HCT116 (cell line): Measurements from ENCODE around the gene TTC23.

Source experiments
- CEBPB ChIP-seq: IDR thresholded peaks from 2 replicates; pipeline ENCODE4 v1.6.1; 2012; ENCODE audit warnings: low read depth
- CTCF ChIP-seq, 3 experiments: fragments of 200-600 bp in 1 of 3; sonication (generic) in 1 of 3; IDR thresholded peaks in 2 of 3; conservative IDR thresholded peaks in 1 of 3; 2 replicates each; pipeline ENCODE4 v1.5.1; 2012 to 2017; ENCODE audit warnings: low read depth in 2 of 3, low read length in 2 of 3, antibody characterized with exemption in 1 of 3, borderline replicate concordance in 1 of 3, control low read depth in 1 of 3, mild to moderate bottlenecking in 1 of 3, mixed read lengths in 1 of 3, mixed run types in 1 of 3, moderate library complexity in 1 of 3; ENCODE audit not compliant: insufficient read depth in 1 of 3
- ELF1 ChIP-seq: IDR thresholded peaks from 2 replicates; pipeline ENCODE4 v1.6.1; 2012; ENCODE audit warnings: low read depth, borderline replicate concordance
- EZH2 ChIP-seq: fragments of 200-600 bp; sonication (generic); IDR thresholded peaks from 2 replicates; pipeline ENCODE4 v1.6.1; 2017; ENCODE audit warnings: antibody characterized with exemption, mixed run types
- EZH2phosphoT487 ChIP-seq: fragments of 200-600 bp; IDR thresholded peaks from 2 replicates; pipeline ENCODE4 v1.6.1; 2018; ENCODE audit warnings: antibody characterized with exemption, borderline replicate concordance
- POLR2A ChIP-seq: IDR thresholded peaks from 2 replicates; pipeline ENCODE4 v1.7.0; 2011; ENCODE audit warnings: borderline replicate concordance; ENCODE audit not compliant: insufficient read depth, insufficient read length; ENCODE audit errors: extremely low read depth
- SP1 ChIP-seq: IDR thresholded peaks from 2 replicates; pipeline ENCODE4 v1.6.1; 2012; ENCODE audit warnings: low read depth
- TCF7L2 ChIP-seq: IDR thresholded peaks from 2 replicates; pipeline ENCODE4 v1.7.0; 2011; ENCODE audit warnings: borderline replicate concordance, inconsistent platforms; ENCODE audit not compliant: insufficient read depth, insufficient read length; ENCODE audit errors: extremely low read depth
- ZFX ChIP-seq: fragments of 450-650 bp; IDR thresholded peaks from 2 replicates; pipeline ENCODE4 v1.6.1; 2017
- TF ChIP-seq, protein P1 (sequence below): IDR thresholded peaks from 2 replicates; pipeline ENCODE4 v1.6.1; 2012
- TF ChIP-seq, protein P2 (sequence below): IDR thresholded peaks from 2 replicates; pipeline ENCODE4 v1.6.1; 2011; ENCODE audit warnings: mild to moderate bottlenecking, low read length, moderate library complexity; ENCODE audit not compliant: insufficient replicate concordance; ENCODE audit errors: extremely low read depth
- TF ChIP-seq, protein P3 (sequence below): IDR thresholded peaks from 2 replicates; pipeline ENCODE4 v1.6.1; 2012; ENCODE audit warnings: low read depth

DNA sequence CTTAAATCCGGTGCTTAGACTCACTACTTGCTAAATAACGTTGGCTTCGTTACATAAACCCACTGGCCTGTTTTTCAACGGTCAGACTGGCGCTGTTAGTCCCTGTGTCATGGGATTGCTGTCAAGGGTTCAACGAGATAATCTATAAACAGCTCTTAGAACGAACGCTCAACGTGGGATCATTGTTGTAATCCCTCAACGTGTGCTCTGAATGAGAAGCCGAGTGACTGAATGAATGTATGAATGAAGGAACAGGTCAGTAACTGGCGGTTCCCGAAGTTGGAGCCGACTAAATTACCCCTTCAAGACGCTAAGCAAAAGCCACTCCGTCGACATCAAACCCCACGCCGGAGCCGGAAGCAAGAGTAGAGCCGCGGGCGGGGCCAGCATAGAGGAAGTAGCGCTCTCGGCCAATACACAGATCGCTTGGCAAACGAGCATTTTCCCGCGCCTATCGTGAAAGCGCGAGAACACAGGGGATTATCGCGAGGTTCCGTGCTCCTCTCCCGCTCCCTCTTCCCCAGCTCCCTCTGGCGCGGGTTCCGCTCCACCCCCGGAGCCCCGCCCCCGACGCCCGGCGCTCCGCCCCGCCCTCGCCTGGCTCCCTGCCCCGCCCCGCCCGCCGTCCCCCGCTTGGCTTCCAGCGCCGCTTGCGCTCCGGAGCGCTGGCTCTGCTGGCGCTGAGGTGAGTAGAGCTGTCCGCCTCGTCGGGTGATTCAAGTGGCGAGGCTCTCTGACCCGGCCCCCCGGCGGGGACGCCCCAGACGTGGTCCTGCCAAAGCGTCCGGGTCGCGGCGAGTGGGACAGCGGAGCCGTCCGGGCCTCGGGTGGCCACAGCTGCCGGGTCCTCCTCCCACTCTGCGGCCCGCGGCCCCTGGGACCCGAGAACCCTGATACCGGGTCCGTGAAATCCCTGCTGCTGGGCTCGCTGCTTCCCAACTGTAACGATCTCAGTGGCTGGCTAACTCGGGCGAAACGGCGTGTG is 1.8 kb upstream of the TTC23 start, which contains the start of gene LRRC28:
- TF ChIP-seq CTCF (IDR thresholded peaks at IDR 0.05 in 2 of 3, conservative IDR thresholded peaks at IDR 0.05 in 1 of 3; ENCODE audit: borderline replicate concordance in 1 of 3, insufficient read depth in 1 of 3, low read depth in 2 of 3, low read length in 2 of 3) (no peak), EZH2 (no peak), POLR2A (peak; percentile 55), SP1 (peak; percentile 89), CEBPB (no peak), TCF7L2 (peak; percentile 30), EZH2phosphoT487 (no peak), ELF1 (peak; percentile 86), ZFX (peak; percentile 45; the same call in 1 of the 2 replicates)
- TF ChIP-seq, protein P1, sequence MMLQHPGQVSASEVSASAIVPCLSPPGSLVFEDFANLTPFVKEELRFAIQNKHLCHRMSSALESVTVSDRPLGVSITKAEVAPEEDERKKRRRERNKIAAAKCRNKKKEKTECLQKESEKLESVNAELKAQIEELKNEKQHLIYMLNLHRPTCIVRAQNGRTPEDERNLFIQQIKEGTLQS, result no peak
- TF ChIP-seq, protein P2, sequence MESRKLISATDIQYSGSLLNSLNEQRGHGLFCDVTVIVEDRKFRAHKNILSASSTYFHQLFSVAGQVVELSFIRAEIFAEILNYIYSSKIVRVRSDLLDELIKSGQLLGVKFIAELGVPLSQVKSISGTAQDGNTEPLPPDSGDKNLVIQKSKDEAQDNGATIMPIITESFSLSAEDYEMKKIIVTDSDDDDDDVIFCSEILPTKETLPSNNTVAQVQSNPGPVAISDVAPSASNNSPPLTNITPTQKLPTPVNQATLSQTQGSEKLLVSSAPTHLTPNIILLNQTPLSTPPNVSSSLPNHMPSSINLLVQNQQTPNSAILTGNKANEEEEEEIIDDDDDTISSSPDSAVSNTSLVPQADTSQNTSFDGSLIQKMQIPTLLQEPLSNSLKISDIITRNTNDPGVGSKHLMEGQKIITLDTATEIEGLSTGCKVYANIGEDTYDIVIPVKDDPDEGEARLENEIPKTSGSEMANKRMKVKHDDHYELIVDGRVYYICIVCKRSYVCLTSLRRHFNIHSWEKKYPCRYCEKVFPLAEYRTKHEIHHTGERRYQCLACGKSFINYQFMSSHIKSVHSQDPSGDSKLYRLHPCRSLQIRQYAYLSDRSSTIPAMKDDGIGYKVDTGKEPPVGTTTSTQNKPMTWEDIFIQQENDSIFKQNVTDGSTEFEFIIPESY, result peak; percentile 97
- TF ChIP-seq, protein P3, sequence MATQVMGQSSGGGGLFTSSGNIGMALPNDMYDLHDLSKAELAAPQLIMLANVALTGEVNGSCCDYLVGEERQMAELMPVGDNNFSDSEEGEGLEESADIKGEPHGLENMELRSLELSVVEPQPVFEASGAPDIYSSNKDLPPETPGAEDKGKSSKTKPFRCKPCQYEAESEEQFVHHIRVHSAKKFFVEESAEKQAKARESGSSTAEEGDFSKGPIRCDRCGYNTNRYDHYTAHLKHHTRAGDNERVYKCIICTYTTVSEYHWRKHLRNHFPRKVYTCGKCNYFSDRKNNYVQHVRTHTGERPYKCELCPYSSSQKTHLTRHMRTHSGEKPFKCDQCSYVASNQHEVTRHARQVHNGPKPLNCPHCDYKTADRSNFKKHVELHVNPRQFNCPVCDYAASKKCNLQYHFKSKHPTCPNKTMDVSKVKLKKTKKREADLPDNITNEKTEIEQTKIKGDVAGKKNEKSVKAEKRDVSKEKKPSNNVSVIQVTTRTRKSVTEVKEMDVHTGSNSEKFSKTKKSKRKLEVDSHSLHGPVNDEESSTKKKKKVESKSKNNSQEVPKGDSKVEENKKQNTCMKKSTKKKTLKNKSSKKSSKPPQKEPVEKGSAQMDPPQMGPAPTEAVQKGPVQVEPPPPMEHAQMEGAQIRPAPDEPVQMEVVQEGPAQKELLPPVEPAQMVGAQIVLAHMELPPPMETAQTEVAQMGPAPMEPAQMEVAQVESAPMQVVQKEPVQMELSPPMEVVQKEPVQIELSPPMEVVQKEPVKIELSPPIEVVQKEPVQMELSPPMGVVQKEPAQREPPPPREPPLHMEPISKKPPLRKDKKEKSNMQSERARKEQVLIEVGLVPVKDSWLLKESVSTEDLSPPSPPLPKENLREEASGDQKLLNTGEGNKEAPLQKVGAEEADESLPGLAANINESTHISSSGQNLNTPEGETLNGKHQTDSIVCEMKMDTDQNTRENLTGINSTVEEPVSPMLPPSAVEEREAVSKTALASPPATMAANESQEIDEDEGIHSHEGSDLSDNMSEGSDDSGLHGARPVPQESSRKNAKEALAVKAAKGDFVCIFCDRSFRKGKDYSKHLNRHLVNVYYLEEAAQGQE, result no peak
